Loucy (cell line): ENCODE measurements around the gene CETN1.

Experiments used
- H2AFZ ChIP-seq: fragments of 200-600 bp; sonication (generic); 2 replicates; pipeline ENCODE4 v1.6.0; 2016; ENCODE audit warnings: antibody characterized with exemption, mild to moderate bottlenecking, low read length, moderate library complexity
- H3F3A ChIP-seq: fragments of 200-600 bp; 2 replicates; pipeline ENCODE4 v1.6.0; 2016; ENCODE audit warnings: antibody characterized with exemption, low read depth, mild to moderate bottlenecking
- H3K27me3 ChIP-seq: fragments of 200-600 bp; sonication (generic); 2 replicates; pipeline ENCODE4 v1.6.1; 2014; ENCODE audit warnings: low read length, mild to moderate bottlenecking; ENCODE audit not compliant: insufficient read depth, poor library complexity, severe bottlenecking
- H3K36me3 ChIP-seq: fragments of 200-600 bp; sonication (generic); 2 replicates; pipeline ENCODE4 v1.6.1; 2016; ENCODE audit warnings: low read length; ENCODE audit not compliant: insufficient read depth
- H3K4me1 ChIP-seq: fragments of 200-600 bp; sonication (generic); 2 replicates; pipeline ENCODE4 v1.5.1; 2014; ENCODE audit warnings: low read length, mild to moderate bottlenecking; ENCODE audit not compliant: insufficient read depth, poor library complexity, severe bottlenecking
- H3K4me2 ChIP-seq: fragments of 200-600 bp; sonication (generic); 2 replicates; pipeline ENCODE4 v1.6.0; 2014; ENCODE audit warnings: antibody characterized with exemption, low read length, low read depth, mild to moderate bottlenecking; ENCODE audit not compliant: poor library complexity, severe bottlenecking
- H3K4me3 ChIP-seq: fragments of 200-600 bp; sonication (generic); 2 replicates; pipeline ENCODE4 v1.5.1; 2014; ENCODE audit warnings: low read length, mild to moderate bottlenecking, mixed read lengths; ENCODE audit not compliant: poor library complexity, severe bottlenecking
- H3K79me2 ChIP-seq: fragments of 200-600 bp; sonication (generic); 2 replicates; pipeline ENCODE4 v1.6.1; 2014; ENCODE audit warnings: low read length; ENCODE audit not compliant: insufficient read depth
- H3K9ac ChIP-seq: fragments of 200-600 bp; sonication (generic); 2 replicates; pipeline ENCODE4 v1.6.0; 2014; ENCODE audit warnings: mild to moderate bottlenecking, low read depth, low read length, moderate library complexity; ENCODE audit not compliant: poor library complexity, severe bottlenecking
- H3K9me2 ChIP-seq: fragments of 200-600 bp; sonication (generic); replicated peaks from 2 replicates; pipeline ENCODE4 v1.6.1; 2016; ENCODE audit warnings: low read depth, low read length, mixed read lengths
- H3K9me3 ChIP-seq: fragments of 200-600 bp; sonication (generic); 2 replicates; pipeline ENCODE4 v1.6.1; 2014; ENCODE audit warnings: mild to moderate bottlenecking, antibody characterized with exemption, low read length, low read depth; ENCODE audit not compliant: insufficient read depth
- H4K20me1 ChIP-seq: fragments of 200-600 bp; sonication (generic); 2 replicates; pipeline ENCODE4 v1.6.0; 2014; ENCODE audit warnings: antibody characterized with exemption, low read length, mild to moderate bottlenecking; ENCODE audit not compliant: insufficient read depth, poor library complexity, severe bottlenecking
- CTCF ChIP-seq: fragments of 200-600 bp; sonication (generic); conservative IDR thresholded peaks from 2 replicates; pipeline ENCODE4 v1.5.1; 2014; ENCODE audit warnings: mild to moderate bottlenecking, antibody characterized with exemption, low read length
- EZH2phosphoT487 ChIP-seq: fragments of 200-600 bp; IDR thresholded peaks from 2 replicates; pipeline ENCODE4 v1.6.1; 2018; ENCODE audit warnings: antibody characterized with exemption, mild to moderate bottlenecking, moderate library complexity, borderline replicate concordance

The CETN1 gene

DNA sequence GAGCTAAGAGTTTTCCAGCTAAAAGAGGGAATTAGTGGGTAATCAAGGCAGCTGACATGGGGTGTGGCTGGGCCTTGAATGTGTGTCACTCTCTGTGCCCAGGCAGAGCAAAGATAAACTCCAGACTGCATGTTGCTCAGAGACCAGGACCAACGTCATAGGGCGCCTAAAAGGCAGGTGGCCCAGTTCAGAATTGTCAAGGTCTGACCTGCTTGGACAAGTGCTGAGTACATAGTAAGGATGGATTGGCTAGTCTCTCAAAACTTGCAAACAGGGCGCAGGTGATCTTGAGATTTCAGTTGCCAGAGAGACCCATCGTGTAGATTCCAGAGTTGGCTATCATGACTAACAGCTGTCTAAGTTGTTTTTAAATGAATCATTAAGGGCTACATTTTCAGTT is 35.6 kb downstream of the CETN1 start:
- Histone ChIP-seq H3K27me3 (no peaks in the 10 kb centered on the region), H3K9me2 (no peaks in the 10 kb centered on the region), H2AFZ (no peak overlapping the region), H3F3A (no peaks in the 10 kb centered on the region), H4K20me1 (no peaks in the 10 kb centered on the region), H3K4me2 (no peak overlapping the region), H3K4me3 (no peak overlapping the region), H3K4me1 (no peaks in the 10 kb centered on the region), H3K9ac (no peak overlapping the region), H3K36me3 (no peaks in the 10 kb centered on the region), H3K9me3 (no peaks in the 10 kb centered on the region), H3K79me2 (no peaks in the 10 kb centered on the region)
- no peak for TF ChIP-seq EZH2phosphoT487
- TF ChIP-seq CTCF = no peak

DNA sequence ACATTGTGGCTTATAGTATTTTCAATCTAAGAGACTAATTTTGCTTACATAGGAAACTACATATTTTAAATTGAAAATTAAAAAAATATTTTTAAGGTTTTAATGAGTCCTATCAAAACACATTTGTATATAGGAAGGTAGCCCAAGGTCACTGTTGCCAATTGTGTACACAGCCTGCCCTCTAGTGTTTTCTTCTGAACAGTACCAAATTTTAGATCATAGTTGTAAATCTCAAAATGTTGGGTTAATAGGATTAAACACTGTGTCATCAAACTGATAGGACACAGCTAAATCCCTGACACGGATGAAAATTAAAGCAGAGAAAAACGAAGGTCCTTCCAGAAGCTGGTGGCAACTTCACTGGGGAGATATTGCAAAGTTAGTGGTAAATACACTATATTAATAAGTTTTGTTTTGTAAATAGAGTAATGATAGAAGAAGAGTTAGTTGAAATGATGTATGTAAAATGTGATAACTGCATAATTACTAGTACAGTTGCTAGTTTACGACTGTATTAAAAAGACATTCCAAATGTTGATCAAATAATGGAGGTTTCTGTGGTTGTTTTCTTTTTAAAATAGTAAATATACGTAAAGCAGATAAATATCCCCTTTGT is 36.3 kb downstream of the CETN1 start:
- Histone ChIP-seq H3K79me2 (no peaks in the 10 kb centered on the region), H3K36me3 (no peaks in the 10 kb centered on the region), H2AFZ (no peak overlapping the region), H3K4me2 (no peak overlapping the region), H3K9me2 (no peaks in the 10 kb centered on the region), H3K27me3 (no peaks in the 10 kb centered on the region), H4K20me1 (no peaks in the 10 kb centered on the region), H3K9me3 (no peaks in the 10 kb centered on the region), H3K4me1 (no peaks in the 10 kb centered on the region), H3F3A (no peaks in the 10 kb centered on the region), H3K9ac (no peak overlapping the region), H3K4me3 (no peak overlapping the region)
- TF ChIP-seq EZH2phosphoT487 = no peak
- peak; percentile 79 for TF ChIP-seq CTCF

- Histone ChIP-seq H4K20me1 (no peaks in the 10 kb centered on the region), H3K4me2 (no peak overlapping the region), H3K4me3 (no peak overlapping the region), H3K9ac (no peak overlapping the region), H3K36me3 (no peaks in the 10 kb centered on the region), H3F3A (no peaks in the 10 kb centered on the region), H3K27me3 (no peaks in the 10 kb centered on the region), H3K9me2 (no peaks in the 10 kb centered on the region), H2AFZ (no peak overlapping the region), H3K79me2 (no peaks in the 10 kb centered on the region), H3K9me3 (no peaks in the 10 kb centered on the region), H3K4me1 (no peaks in the 10 kb centered on the region)
- TF ChIP-seq CTCF (no peak), EZH2phosphoT487 (no peak)
These were observed 37.9 kb downstream of the CETN1 start for GRCh38 chr18:617970-618504.
